ENCODE data around the gene NECAB3. TPM values are rescaled to one million over a fixed set of nuclear protein-coding genes. Genes with fewer than 3 reads are reported as not detected.

Gene NECAB3
- total and polyA plus RNA-seq, 2 of the 13 experiments (the other 11 are each of a cell fraction or from before 2014, with no cell fraction given), result 61.5 to 65.5 TPM

DNA sequence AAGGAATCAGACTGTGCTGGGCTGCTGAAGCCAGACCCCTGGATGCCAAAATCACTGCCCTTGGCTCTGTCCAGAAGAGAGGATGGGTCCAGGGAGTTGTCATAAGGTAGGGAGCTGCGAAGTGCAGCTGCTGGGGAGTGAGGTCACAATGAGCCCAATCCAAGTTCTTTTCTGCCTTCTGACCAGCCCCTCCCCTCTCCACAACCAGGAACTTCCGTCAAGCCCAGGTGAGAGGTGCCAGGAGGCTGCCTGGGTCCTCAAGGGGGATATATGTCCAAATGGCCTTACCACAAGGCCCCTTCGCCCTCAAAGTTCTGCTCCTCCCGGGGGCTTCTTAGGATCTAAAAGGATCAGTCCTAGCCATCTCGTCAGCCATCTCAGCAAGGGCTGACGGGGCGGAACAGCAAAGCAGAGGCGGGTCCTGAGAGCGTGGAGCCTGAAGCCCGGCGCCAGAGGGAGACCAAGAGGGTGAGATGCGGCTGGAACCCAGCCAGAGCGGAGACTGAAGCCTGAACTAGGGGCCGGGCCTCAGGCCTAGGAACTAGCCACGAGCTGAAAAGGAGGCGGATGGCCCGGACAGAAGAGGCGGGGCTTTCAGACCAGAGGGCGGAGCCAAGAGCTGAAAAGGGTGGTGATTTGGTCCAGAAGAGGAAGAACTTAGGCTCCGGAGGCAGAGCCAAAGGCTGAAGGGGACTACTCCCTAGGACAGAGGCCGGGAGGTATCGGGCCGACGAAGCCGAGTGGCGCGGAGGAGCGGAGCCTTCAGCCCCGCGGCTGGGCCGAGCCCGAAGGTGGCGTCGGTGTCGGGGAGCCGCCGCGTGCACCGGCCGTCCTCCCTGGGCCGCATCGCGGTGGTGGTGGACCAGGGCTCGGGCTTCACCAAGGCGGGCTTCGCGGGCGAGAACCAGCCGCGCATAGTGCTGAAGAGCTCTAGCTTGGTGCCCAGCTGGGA, 7.7 kb downstream of the NECAB3 start, which contains the start of gene ACTL10 (continued):
- no peak for TF ChIP-seq SRSF1 (optimal IDR thresholded peaks at IDR 0.05; ENCODE audit: low read depth, low read length)
- no peak for TF ChIP-seq ZNF839 (CRISPR knock-in tag; IDR thresholded peaks at IDR 0.05; ENCODE audit: borderline replicate concordance)
- TF ChIP-seq ZNF891 (CRISPR knock-in tag; IDR thresholded peaks at IDR 0.05), result peak; percentile 81; the same call in 1 of the 2 replicates
- TF ChIP-seq ZBTB14 (CRISPR knock-in tag; IDR thresholded peaks at IDR 0.05), result no peak
- TF ChIP-seq TBX3 (IDR thresholded peaks at IDR 0.05; ENCODE audit: borderline replicate concordance), result no peak
- TF ChIP-seq, protein P1, sequence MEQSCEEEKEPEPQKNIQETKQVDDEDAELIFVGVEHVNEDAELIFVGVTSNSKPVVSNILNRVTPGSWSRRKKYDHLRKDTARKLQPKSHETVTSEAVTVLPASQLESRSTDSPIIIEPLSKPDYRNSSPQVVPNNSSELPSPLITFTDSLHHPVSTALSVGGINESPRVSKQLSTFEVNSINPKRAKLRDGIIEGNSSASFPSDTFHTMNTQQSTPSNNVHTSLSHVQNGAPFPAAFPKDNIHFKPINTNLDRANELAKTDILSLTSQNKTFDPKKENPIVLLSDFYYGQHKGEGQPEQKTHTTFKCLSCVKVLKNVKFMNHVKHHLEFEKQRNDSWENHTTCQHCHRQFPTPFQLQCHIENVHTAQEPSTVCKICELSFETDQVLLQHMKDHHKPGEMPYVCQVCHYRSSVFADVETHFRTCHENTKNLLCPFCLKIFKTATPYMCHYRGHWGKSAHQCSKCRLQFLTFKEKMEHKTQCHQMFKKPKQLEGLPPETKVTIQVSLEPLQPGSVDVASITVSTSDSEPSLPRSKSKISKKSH (CRISPR knock-in tag; IDR thresholded peaks at IDR 0.05; ENCODE audit: borderline replicate concordance), result no peak; the same call in 1 of the 2 replicates
- TF ChIP-seq NCOR1 (IDR thresholded peaks at IDR 0.05; ENCODE audit: borderline replicate concordance, low read length), result no peak
- TF ChIP-seq ONECUT2 (CRISPR knock-in tag; IDR thresholded peaks at IDR 0.05), result no peak
- no peak for TF ChIP-seq NBN (conservative IDR thresholded peaks at IDR 0.05)
- TF ChIP-seq FOXP1 (IDR thresholded peaks at IDR 0.05), result no peak
- TF ChIP-seq FOXP1 (CRISPR knock-in tag; IDR thresholded peaks at IDR 0.05), result no peak
- no peak for TF ChIP-seq KAT7 (CRISPR knock-in tag; IDR thresholded peaks at IDR 0.05; ENCODE audit: borderline replicate concordance)
- TF ChIP-seq, protein P2, sequence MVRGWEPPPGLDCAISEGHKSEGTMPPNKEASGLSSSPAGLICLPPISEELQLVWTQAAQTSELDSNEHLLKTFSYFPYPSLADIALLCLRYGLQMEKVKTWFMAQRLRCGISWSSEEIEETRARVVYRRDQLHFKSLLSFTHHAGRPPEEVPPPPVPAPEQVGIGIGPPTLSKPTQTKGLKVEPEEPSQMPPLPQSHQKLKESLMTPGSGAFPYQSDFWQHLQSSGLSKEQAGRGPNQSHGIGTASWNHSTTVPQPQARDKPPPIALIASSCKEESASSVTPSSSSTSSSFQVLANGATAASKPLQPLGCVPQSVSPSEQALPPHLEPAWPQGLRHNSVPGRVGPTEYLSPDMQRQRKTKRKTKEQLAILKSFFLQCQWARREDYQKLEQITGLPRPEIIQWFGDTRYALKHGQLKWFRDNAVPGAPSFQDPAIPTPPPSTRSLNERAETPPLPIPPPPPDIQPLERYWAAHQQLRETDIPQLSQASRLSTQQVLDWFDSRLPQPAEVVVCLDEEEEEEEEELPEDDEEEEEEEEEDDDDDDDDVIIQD (CRISPR knock-in tag; IDR thresholded peaks at IDR 0.05; ENCODE audit: low read depth), result no peak
- no peak for TF ChIP-seq RBM39 (IDR thresholded peaks at IDR 0.05; ENCODE audit: low read depth, low read length, poor library complexity, severe bottlenecking)
- no peak for TF ChIP-seq ZNF292 (CRISPR knock-in tag; IDR thresholded peaks at IDR 0.05; ENCODE audit: borderline replicate concordance, low read depth)
- no peak for TF ChIP-seq ZNF557 (CRISPR knock-in tag; IDR thresholded peaks at IDR 0.05)
- no peak for TF ChIP-seq SP5 (CRISPR knock-in tag; IDR thresholded peaks at IDR 0.05; ENCODE audit: borderline replicate concordance, low read depth)
- no peak for TF ChIP-seq POLR2A (IDR thresholded peaks at IDR 0.05; ENCODE audit: insufficient read depth in 1 of 2, low read depth in 2 of 2, low read length in 2 of 2)
- TF ChIP-seq ZNF232 (CRISPR knock-in tag; IDR thresholded peaks at IDR 0.05; ENCODE audit: borderline replicate concordance), result no peak
- TF ChIP-seq NCOA2 (CRISPR knock-in tag; IDR thresholded peaks at IDR 0.05), result no peak
- no peak for TF ChIP-seq ZNF766 (CRISPR knock-in tag; IDR thresholded peaks at IDR 0.05; ENCODE audit: borderline replicate concordance)
- TF ChIP-seq HOXA9 (CRISPR knock-in tag; IDR thresholded peaks at IDR 0.05; ENCODE audit: borderline replicate concordance), result no peak
- TF ChIP-seq PLSCR1 (CRISPR knock-in tag; IDR thresholded peaks at IDR 0.05; ENCODE audit: borderline replicate concordance), result no peak
- TF ChIP-seq ZNF331 (CRISPR knock-in tag; IDR thresholded peaks at IDR 0.05), result no peak
- no peak for TF ChIP-seq ZNF326 (CRISPR knock-in tag; IDR thresholded peaks at IDR 0.05; ENCODE audit: borderline replicate concordance)
- TF ChIP-seq PTBP1 (IDR thresholded peaks at IDR 0.05; ENCODE audit: low read depth, low read length, poor library complexity, severe bottlenecking), result no peak
